Erythroblast (primary cell): ENCODE data around the gene ESPL1.

ENCODE experiments used
- GATA1 ChIP-seq: IDR thresholded peaks from 2 replicates; pipeline ENCODE4 v1.6.1; 2011; ENCODE audit warnings: low read depth, mild to moderate bottlenecking, control low read depth, low read length, moderate library complexity
- POLR2A ChIP-seq: IDR thresholded peaks from 2 replicates; pipeline ENCODE4 v1.6.1; 2011; ENCODE audit warnings: mild to moderate bottlenecking, low read length

GRCh38 chr12:53224897-53225634 lies 43.0 kb upstream of the ESPL1 start:
- TF ChIP-seq POLR2A (no peak), GATA1 (no peak)
